ENCODE results near the gene CFAP57. TPM values are rescaled to one million over a fixed set of nuclear protein-coding genes. Genes with fewer than 3 reads are reported as not detected.

Gene CFAP57
- total RNA-seq (2021; fragmentation: NEBNext Ultra II Directional; extraction: Animal tissue kit (Norgen Biotek cat#: 25700)) (0.23 and 0.80 TPM in 2 replicates), polyA plus RNA-seq (2011; rRNA removed) (0.20 and 0.36 TPM in 2 replicates), polyA minus RNA-seq (2011; rRNA and poly(A)+ RNA removed) (0.38 and 0.39 TPM in 2 replicates)
- polyA plus RNA-seq (2011; cell fraction: cytosol; rRNA removed), result 0.21 TPM
- 0.46 TPM for polyA plus RNA-seq (2011; cell fraction: nucleus; rRNA removed)
- polyA plus RNA-seq (2012, experiment 1 of 2), result 0.16 to 1.2 TPM (median 0.36 TPM) in 4 replicates
- not detected for polyA plus RNA-seq (2012, experiment 2 of 2)
- 0.14 TPM for polyA plus RNA-seq (2013, experiment 1 of 2)
- 0.13 TPM for polyA plus RNA-seq (2013, experiment 2 of 2)
- not detected for polyA minus RNA-seq (2011; cell fraction: cytosol; rRNA and poly(A)+ RNA removed)
- 1.5 TPM for polyA minus RNA-seq (2011; cell fraction: nucleus; rRNA and poly(A)+ RNA removed)
- long read RNA-seq, experiment 1, partial matches to known transcripts, result 1 of 1 reads
- long read RNA-seq, experiment 1, other reads (novel, unspliced or antisense), result 0 of 1 reads
- long read RNA-seq, experiment 2, result 0 reads

GRCh38 chr1:43171876-43172526 lies at the start of gene CFAP57, which contains the start of gene EBNA1BP2:
Gene CFAP57 (plus strand): TSS chr1:43172330. CDS start chr1:43172754, 424 bp downstream.
Gene EBNA1BP2 (minus strand): TSS chr1:43172290. CDS start chr1:43172118, 172 bp downstream.
- H3K9ac ChIP-seq (replicated peaks in 1 of 4; ENCODE audit: extremely low read depth in 1 of 4, low read depth in 3 of 4, low read length in 3 of 4), result peak within 1 kb of the TSS in 3 of 4 experiments; percentile 68 to 78 (median 69); a peak in 6 of 7 replicates
- H3K79me2 ChIP-seq (ENCODE audit: control insufficient read depth in 1 of 2, insufficient read depth in 2 of 2, low read length in 2 of 2), result peaks cover 2 to 16% of the 10 kb centered on the region in 2 experiments
- peaks cover 6% of the 10 kb centered on the region for H3K23me2 ChIP-seq (ENCODE audit: low read depth, low read length)
- H3K18ac ChIP-seq (ENCODE audit: extremely low read depth, low read length), result no peak within 1 kb of the TSS
- FAIRE-seq (peak; percentile 83), DNase-seq (ENCODE audit: low read depth in 1 of 2, low spot score in 2 of 2) (peak; percentile 63 to 92)
- H2BK5ac ChIP-seq (ENCODE audit: low read depth, low read length), result peak within 1 kb of the TSS; percentile 45; the same call in 1 of the 2 replicates
- H3K4me3 ChIP-seq (ENCODE audit: extremely low read depth in 1 of 4, insufficient read depth in 2 of 4, low read depth in 3 of 4, low read length in 4 of 4), result peak within 1 kb of the TSS; percentile 81 to 94 (median 85)
- peak within 1 kb of the TSS; percentile 71 for H4K5ac ChIP-seq (ENCODE audit: insufficient read length, low read depth, low read length)
- H2AK5ac ChIP-seq (ENCODE audit: low read depth, low read length), result no peak within 1 kb of the TSS
- CTCF ChIA-PET (ENCODE audit: partially characterized antibody), result interaction anchor here (1.2 to 1.5 kb wide), 2 partner anchors 55 to 394 kb away, joined by 3 to 4 read pairs; no protein-coding TSS in a partner anchor
- peak within 1 kb of the TSS; percentile 21; the same call in 1 of the 2 replicates for H2AFZ ChIP-seq (ENCODE audit: low read length)
- H3K79me1 ChIP-seq (ENCODE audit: low read depth, low read length), result peaks cover 5% of the 10 kb centered on the region
- no peak within 1 kb of the TSS for H3K23ac ChIP-seq (ENCODE audit: insufficient read length)
- no peak within 1 kb of the TSS for H3K4ac ChIP-seq (replicated peaks; ENCODE audit: insufficient read length, low read depth, low read length)
- H3K27ac ChIP-seq (ENCODE audit: low read depth, low read length), result peak within 1 kb of the TSS; percentile 44; the same call in 1 of the 2 replicates
- peak within 1 kb of the TSS; percentile 84; the same call in 1 of the 2 replicates for H4K8ac ChIP-seq (ENCODE audit: extremely low read depth, insufficient read depth, low read length)
- H3K56ac ChIP-seq (replicated peaks; ENCODE audit: insufficient read length, low read depth, low read length), result no peak within 1 kb of the TSS
- H3K14ac ChIP-seq (ENCODE audit: insufficient read length), result no peak within 1 kb of the TSS
- H4K20me1 ChIP-seq (replicated peaks in 1 of 2; ENCODE audit: control insufficient read depth in 1 of 2, insufficient read depth in 2 of 2, low read length in 2 of 2), result peaks cover 0 to 3% of the 10 kb centered on the region in 2 experiments
- peak within 1 kb of the TSS; percentile 87 to 91 for H3K4me2 ChIP-seq (ENCODE audit: insufficient read depth in 1 of 2, low read depth in 2 of 2, low read length in 2 of 2)
- no peak within 1 kb of the TSS for H2BK12ac ChIP-seq (ENCODE audit: low read depth, low read length)
- peaks cover 0 to 4% (median under 1%) of the 10 kb centered on the region in 4 experiments; a peak in 5 of 7 replicates for H3K4me1 ChIP-seq (replicated peaks in 1 of 4; ENCODE audit: control insufficient read depth in 3 of 4, insufficient read depth in 4 of 4, low read length in 3 of 4)
- no peak within 1 kb of the TSS for H2BK20ac ChIP-seq (ENCODE audit: low read length)
- H4K91ac ChIP-seq (replicated peaks; ENCODE audit: insufficient read length, low read length), result peak within 1 kb of the TSS; percentile 34
- H3K36me3 ChIP-seq (ENCODE audit: control insufficient read depth in 2 of 4, insufficient read depth in 4 of 4, low read length in 3 of 4), result peaks cover 0 to 32% (median 21%) of the 10 kb centered on the region in 4 experiments
- POLR2A ChIA-PET (ENCODE audit: partially characterized antibody), result interaction anchor here (0.9 to 1.3 kb wide), 3 partner anchors 15 to 53 kb away, joined by 3 to 4 read pairs (median 3); no protein-coding TSS in a partner anchor
- H3K9me3 ChIP-seq (ENCODE audit: insufficient read depth in 2 of 2, low read depth in 1 of 2, low read length in 1 of 2), result no peaks in the 10 kb centered on the region
- no peak within 1 kb of the TSS for H2BK15ac ChIP-seq (ENCODE audit: low read length)
- 2% methylated on average over 45 of the region's 45 CpGs; no CpG with 5 or more reads in 1 of the 2 experiments for WGBS, 2 experiments (ENCODE audit: extremely low coverage in 1 of 2, insufficient coverage in 1 of 2, insufficient read length in 1 of 2, insufficient replicate concordance in 2 of 2, low coverage in 1 of 2, low lambda C conversion rate in 2 of 2, missing lambda C conversion rate in 1 of 2)
- no peak within 1 kb of the TSS for H2BK120ac ChIP-seq (replicated peaks; ENCODE audit: low read depth, low read length)
- H3K27me3 ChIP-seq (replicated peaks in 1 of 4; ENCODE audit: control insufficient read depth in 3 of 4, extremely low read depth in 1 of 4, insufficient read depth in 3 of 4, low read length in 3 of 4), result peaks cover 0 to 2% (median 0%) of the 10 kb centered on the region in 4 experiments; a peak in 2 of 7 replicates
- TF ChIP-seq HDAC2 (IDR thresholded peaks at IDR 0.05; ENCODE audit: borderline replicate concordance in 1 of 2, low read depth in 2 of 2, low read length in 2 of 2) (peak; percentile 43 to 98; a peak in 2 of 4 replicates), CBX5 (IDR thresholded peaks at IDR 0.05; ENCODE audit: low read depth, low read length) (no peak), HDAC6 (IDR thresholded peaks at IDR 0.05; ENCODE audit: low read depth, low read length) (no peak), TEAD4 (IDR thresholded peaks at IDR 0.05; ENCODE audit: low read depth, low read length) (no peak), TAF7 (optimal IDR thresholded peaks at IDR 0.05; ENCODE audit: borderline replicate concordance, low read depth, low read length) (peak; percentile 25), CHD2 (IDR thresholded peaks at IDR 0.05; ENCODE audit: low read length) (no peak), RBBP5 (IDR thresholded peaks at IDR 0.05; ENCODE audit: borderline replicate concordance, low read depth, low read length) (0 out of 2 replicates have a peak, but pooled peaks have one; percentile 41), EZH2 (IDR thresholded peaks at IDR 0.05; ENCODE audit: low read depth, low read length, severe bottlenecking) (no peak)

Data from H1 (cell line).